Heart right ventricle (tissue), 16 donors: ENCODE data around the gene MCUR1. TPM values are rescaled to one million over a fixed set of nuclear protein-coding genes. Genes with fewer than 3 reads are reported as not detected.

Experiments
- ATAC-seq, 8 donors: fragments of 200-7000 bp; cut with Tn5 transposase; one replicate each; pipeline ENCODE4 v1.9.1; 2020; ENCODE audit warnings: mild to moderate bottlenecking in 8 of 8, moderate library complexity in 8 of 8, moderate number of reproducible peaks in 1 of 8
- DNase-seq, 2 donors: peaks; one replicate each; pipeline ENCODE4 v3.0.0-alpha.2; 2020
- H3K27ac ChIP-seq, 10 donors: fragments of 200-600 bp; sonication (generic) in 2 of 10; one replicate each; pipeline versions ENCODE4 v1.5.0 to v1.8.0; 2020 to 2022; ENCODE audit warnings: mild to moderate bottlenecking in 3 of 10
- H3K27me3 ChIP-seq, 7 donors: fragments of 200-600 bp; one replicate each; pipeline ENCODE4 v1.8.0; 2021 to 2022; ENCODE audit warnings: mild to moderate bottlenecking in 2 of 7
- H3K36me3 ChIP-seq, 9 donors: fragments of 200-600 bp; sonication (generic) in 1 of 9; one replicate each; pipeline versions ENCODE4 v1.5.0 to v1.8.0; 2020 to 2022; ENCODE audit warnings: mild to moderate bottlenecking in 2 of 9
- H3K4me1 ChIP-seq, 9 donors: fragments of 200-600 bp; sonication (generic) in 1 of 9; one replicate each; pipeline versions ENCODE4 v1.5.0 to v1.8.0; 2020 to 2022; ENCODE audit warnings: mild to moderate bottlenecking in 4 of 9
- H3K4me3 ChIP-seq, 10 donors: fragments of 200-600 bp; sonication (generic) in 2 of 10; one replicate each; pipeline versions ENCODE4 v1.5.0 to v1.8.0; 2020 to 2022; ENCODE audit warnings: mild to moderate bottlenecking in 7 of 10, moderate library complexity in 2 of 10
- H3K9me3 ChIP-seq, 11 donors: fragments of 200-600 bp in 10 of 11; sonication (generic) in 2 of 11; one replicate each; pipeline versions ENCODE4 v1.5.0 to v1.8.0; 2013 to 2022; ENCODE audit warnings: mild to moderate bottlenecking in 2 of 11, control low read depth in 1 of 11, moderate library complexity in 1 of 11
- WGBS, 2 donors: extraction: QIAGEN DNeasy Blood & Tissue Kit; methylation state at CpG; one replicate each; pipeline ENCODE4 v1.1.7; 2013; ENCODE audit warnings: inconsistent platforms in 1 of 2; 5-methylcytosine and 5-hydroxymethylcytosine counted together
- intact Hi-C, 10 donors: fragments of 100-400 bp; cut with DNase I; formaldehyde crosslinking; loops; one replicate each; pipeline versions ENCODE4 v1.11.1 to v1.14.2; 2022
- polyA plus RNA-seq, 2 donors: library from polyadenylated mRNA; stranded (reverse); fragments of 200-250 nt; gene quantifications; one replicate each; pipeline ENCODE4 v1.2.3, GENCODE V29; 2013
- total RNA-seq, 10 donors: library from RNA; stranded (reverse); fragmentation: NEBNext Ultra II Directional in 3 of 10; extraction: Animal tissue kit (Norgen Biotek cat#: 25700) in 3 of 10; gene quantifications; one replicate each; pipeline versions ENCODE4 v1.2.1 to v1.2.4, GENCODE V29; 2021 to 2023
- TF ChIP-seq, protein P1 (sequence below), 9 donors: fragments of 200-600 bp; sonication (generic) in 2 of 9; IDR thresholded peaks; one replicate each; pipeline versions ENCODE4 v1.5.0 to v1.8.0; 2021 to 2022; ENCODE audit warnings: antibody characterized with exemption in 9 of 9, mild to moderate bottlenecking in 5 of 9, moderate library complexity in 1 of 9
- donor health status: Arrhythmogenic right ventricular cardiomyopathy.
- donor health status: ischemic (EF 13 %, LVEDD 7.1; RV severe dilation, severe dysfunction).
- donor health status: healthy with polysubstance abuse.
- donor health status: DM: no; HTN: yes; CAD: no.
- donor health status: DM: no; HTN: no; CAD: no.
- donor health status: ischemic (EF 25% LVEDD 6.9; RV normal size, moderate dysfunction).
- donor health status: ischemic (EF 25% LVEDD 5.7; RV mildly dilated, moderate dysfunction).
- donor health status: healthy.
- donor health status: DM: yes; HTN: yes; CAD: no.
- donor health status: Ischemic cardiomyopathy.
- donor health status: ischemic (EF 35%, LVEDD 5.7; RV mildly dilated, moderate dysfunction).
- donor health status: nonischemic (EF 11% LVEDD 7.7; RV severe dilation, severe dysfunction).
- donor health status: DM: yes; HTN: yes; CAD: no.
- donor health status: PGD.
- donor health status: ischemic (EF 29% LVEDD 5.4; RV normal size, mild dysfunction).
- donor health status: nonischemic (EF 23%, LVEDD 6.1; RV moderate dilation, normal function).

The MCUR1 gene
- total and polyA plus RNA-seq, 12 donors = 17.2 to 81.6 (median 32.7) TPM

DNA sequence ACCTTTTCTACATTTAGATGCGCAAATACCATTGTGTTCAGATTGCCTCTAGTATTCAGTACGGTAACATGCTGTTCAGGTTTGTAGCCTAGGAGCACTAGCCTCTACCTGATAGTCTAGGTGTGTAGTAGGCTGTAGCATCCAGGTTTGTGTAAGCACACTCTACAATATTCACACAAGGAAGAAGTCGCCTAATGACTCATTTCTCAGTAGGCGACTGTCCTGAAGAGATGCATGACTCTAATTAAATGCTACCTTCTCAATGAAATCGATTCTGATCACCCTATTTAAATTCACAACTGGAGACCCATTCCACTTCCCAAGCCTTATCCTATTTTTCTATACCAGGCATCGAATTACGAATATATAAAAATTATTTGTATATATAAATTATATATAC is 1.3 kb downstream of the MCUR1 start:
- H3K4me1 ChIP-seq = peaks cover 0 to 43% (median 38%) of the 10 kb centered on the region in 9 donors
- no peaks in the 10 kb centered on the region for H3K9me3 ChIP-seq
- H3K36me3 ChIP-seq = peaks cover 0 to 8% (median 0%) of the 10 kb centered on the region in 9 donors
- peak overlapping the region in 9 of 10 donors; percentile 78 to 98 (median 89) for H3K4me3 ChIP-seq
- ATAC-seq (no peak), DNase-seq (no peak)
- H3K27ac ChIP-seq = peak overlapping the region in 9 of 10 donors; percentile 92 to 99 (median 96)
- WGBS, 2 donors = 52 to 53% methylated on average over 7 of the region's 7 CpGs
- intact Hi-C loops = loop anchor here in 1 of 10 donors (10.0 kb wide), 1 partner anchor 98 kb away; the partner anchor contains the start of gene RANBP9
- H3K27me3 ChIP-seq = no peaks in the 10 kb centered on the region
- TF ChIP-seq, protein P1, sequence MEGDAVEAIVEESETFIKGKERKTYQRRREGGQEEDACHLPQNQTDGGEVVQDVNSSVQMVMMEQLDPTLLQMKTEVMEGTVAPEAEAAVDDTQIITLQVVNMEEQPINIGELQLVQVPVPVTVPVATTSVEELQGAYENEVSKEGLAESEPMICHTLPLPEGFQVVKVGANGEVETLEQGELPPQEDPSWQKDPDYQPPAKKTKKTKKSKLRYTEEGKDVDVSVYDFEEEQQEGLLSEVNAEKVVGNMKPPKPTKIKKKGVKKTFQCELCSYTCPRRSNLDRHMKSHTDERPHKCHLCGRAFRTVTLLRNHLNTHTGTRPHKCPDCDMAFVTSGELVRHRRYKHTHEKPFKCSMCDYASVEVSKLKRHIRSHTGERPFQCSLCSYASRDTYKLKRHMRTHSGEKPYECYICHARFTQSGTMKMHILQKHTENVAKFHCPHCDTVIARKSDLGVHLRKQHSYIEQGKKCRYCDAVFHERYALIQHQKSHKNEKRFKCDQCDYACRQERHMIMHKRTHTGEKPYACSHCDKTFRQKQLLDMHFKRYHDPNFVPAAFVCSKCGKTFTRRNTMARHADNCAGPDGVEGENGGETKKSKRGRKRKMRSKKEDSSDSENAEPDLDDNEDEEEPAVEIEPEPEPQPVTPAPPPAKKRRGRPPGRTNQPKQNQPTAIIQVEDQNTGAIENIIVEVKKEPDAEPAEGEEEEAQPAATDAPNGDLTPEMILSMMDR (IDR thresholded peaks at IDR 0.05) = no peak

DNA sequence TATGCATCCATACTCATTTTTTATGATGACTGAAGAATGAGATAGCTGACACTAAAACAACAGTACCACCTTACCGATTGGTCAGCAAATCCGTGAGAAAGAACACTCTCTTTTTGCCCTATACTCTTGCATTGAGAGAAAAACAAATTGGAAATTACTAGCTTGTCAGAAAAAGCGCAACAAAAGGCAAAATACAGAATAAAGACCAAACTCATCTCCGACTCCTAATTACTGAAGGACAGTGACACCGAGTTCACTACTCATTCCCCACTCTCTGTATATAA is 2.1 kb downstream of the MCUR1 start:
- ATAC-seq = no peak
- no peaks in the 10 kb centered on the region for H3K27me3 ChIP-seq
- intact Hi-C loops = loop anchor here in 1 of 10 donors (10.0 kb wide), 1 partner anchor 98 kb away; the partner anchor contains the start of gene RANBP9
- 96 to 98% methylated on average over 5 of the region's 5 CpGs for WGBS, 2 donors
- H3K27ac ChIP-seq = peak overlapping the region in 4 of 10 donors; percentile 42 to 96 (median 54)
- TF ChIP-seq, protein P1 (IDR thresholded peaks at IDR 0.05) = no peak
- H3K36me3 ChIP-seq = peaks cover 0 to 9% (median 0%) of the 10 kb centered on the region in 9 donors
- no peak overlapping the region for H3K4me3 ChIP-seq
- H3K9me3 ChIP-seq = no peaks in the 10 kb centered on the region
- DNase-seq = no peak
- peaks cover 0 to 43% (median 38%) of the 10 kb centered on the region in 9 donors for H3K4me1 ChIP-seq

DNA sequence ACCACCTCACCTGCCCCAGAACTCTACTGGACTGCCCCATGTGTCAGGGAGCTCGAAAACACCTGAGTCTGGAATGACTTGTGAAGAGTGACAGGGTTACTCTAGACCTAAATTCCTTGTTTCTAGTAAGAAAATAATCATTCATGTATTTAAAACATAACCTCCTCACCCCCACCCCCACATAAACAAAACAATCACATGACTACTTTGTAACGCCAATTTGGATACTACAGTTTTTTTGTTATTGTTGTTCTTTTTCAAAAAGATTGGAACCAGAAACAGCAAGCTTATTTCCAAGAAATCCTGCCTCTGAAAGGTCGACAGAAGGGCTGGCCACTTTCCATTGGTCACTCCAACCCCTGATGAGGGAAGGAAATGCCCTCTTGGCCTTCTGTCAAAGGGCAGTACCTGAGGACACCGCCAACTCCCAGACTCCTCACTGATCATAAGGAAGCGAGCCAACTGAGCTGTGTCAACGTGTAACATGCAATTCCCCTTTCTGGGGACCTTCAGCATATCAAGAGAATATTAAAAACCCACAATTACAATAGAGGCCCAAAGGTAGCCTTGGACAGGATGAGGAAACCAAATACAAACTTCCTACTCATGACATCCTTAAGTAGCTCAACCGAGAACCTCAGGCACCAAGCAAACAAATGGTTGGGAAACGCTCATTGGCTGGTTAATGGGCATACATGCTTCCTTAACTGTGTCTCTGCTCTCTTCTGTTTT is 2.6 kb downstream of the MCUR1 start:
- Histone ChIP-seq H3K4me1 (peaks cover 0 to 43% (median 38%) of the 10 kb centered on the region in 9 donors), H3K36me3 (peaks cover 0 to 15% (median 0%) of the 10 kb centered on the region in 9 donors), H3K27me3 (no peaks in the 10 kb centered on the region), H3K27ac (peak overlapping the region in 7 of 10 donors; percentile 42 to 96 (median 51)), H3K4me3 (no peak overlapping the region), H3K9me3 (no peaks in the 10 kb centered on the region)
- TF ChIP-seq, protein P1 (IDR thresholded peaks at IDR 0.05) = no peak
- intact Hi-C loops = loop anchor here in 1 of 10 donors (10.0 kb wide), 1 partner anchor 97 kb away; the partner anchor contains the start of gene RANBP9
- DNase-seq = no peak
- 42 to 53% methylated on average over 8 of the region's 8 CpGs for WGBS, 2 donors
- no peak for ATAC-seq

DNA sequence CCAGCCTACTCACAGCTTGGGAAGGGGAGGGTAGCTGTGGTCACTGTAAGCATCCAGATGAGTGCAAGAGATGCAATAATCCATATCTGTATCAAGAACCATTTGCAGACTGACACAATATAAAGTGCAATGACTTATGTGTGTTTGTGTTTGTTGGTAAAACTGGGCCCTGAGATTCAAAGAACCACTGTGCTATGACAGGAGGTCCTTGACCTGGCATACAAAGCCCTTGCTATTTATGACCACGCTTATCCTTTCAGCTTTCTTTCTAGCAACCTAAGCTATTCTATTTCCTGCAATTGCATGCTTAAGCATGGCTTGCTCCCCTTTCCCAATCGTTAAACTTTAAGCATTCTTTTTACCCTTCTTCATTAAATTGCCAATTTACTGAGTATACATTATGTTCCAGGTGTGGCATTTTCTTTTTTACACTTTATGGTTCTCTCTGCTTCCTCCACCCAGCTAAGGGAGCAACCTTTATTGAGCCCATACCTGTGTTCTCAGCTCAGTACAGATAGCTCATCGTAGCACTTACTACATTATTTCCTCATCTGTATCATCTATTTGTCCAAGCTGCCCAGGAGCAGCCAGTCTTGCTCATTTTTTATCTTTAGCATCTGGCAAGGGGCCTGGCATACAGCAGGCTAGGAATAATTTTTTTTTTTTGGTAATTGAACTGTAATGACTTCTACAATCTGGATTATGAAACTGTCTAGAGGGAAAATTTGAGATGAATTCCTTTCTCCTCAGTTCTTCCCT is 3.5 kb downstream of the MCUR1 start:
- no peaks in the 10 kb centered on the region for H3K9me3 ChIP-seq
- peaks cover 0 to 43% (median 38%) of the 10 kb centered on the region in 9 donors for H3K4me1 ChIP-seq
- peak overlapping the region in 7 of 10 donors; percentile 42 to 96 (median 51) for H3K27ac ChIP-seq
- H3K27me3 ChIP-seq = no peaks in the 10 kb centered on the region
- no peak for DNase-seq
- ATAC-seq = no peak
- WGBS, 2 donors = 32 to 48% methylated on average over 3 of the region's 3 CpGs
- H3K36me3 ChIP-seq = peaks cover 0 to 24% (median 0%) of the 10 kb centered on the region in 9 donors
- TF ChIP-seq, protein P1 (IDR thresholded peaks at IDR 0.05) = no peak
- H3K4me3 ChIP-seq = no peak overlapping the region
- intact Hi-C loops = loop anchor here in 1 of 10 donors (10.0 kb wide), 1 partner anchor 96 kb away; the partner anchor contains the start of gene RANBP9
